GM06990 (cell line): Measurements from ENCODE around the gene DERL2.

Experiments
- DNase-seq: peaks from one replicate; pipeline ENCODE4 v3.0.0-alpha.2; 2011; ENCODE audit not compliant: insufficient read length; ENCODE audit errors: extremely low read depth
- H3K27me3 ChIP-seq: replicated peaks from 2 replicates; pipeline ENCODE4 v1.6.0; 2011; ENCODE audit warnings: low read length; ENCODE audit not compliant: control insufficient read depth, insufficient read depth
- H3K36me3 ChIP-seq: 2 replicates; pipeline ENCODE4 v1.5.1; 2011; ENCODE audit warnings: low read length; ENCODE audit not compliant: control insufficient read depth, insufficient read depth
- H3K4me3 ChIP-seq: replicated peaks from 2 replicates; pipeline ENCODE4 v1.5.1; 2011; ENCODE audit warnings: low read depth, mild to moderate bottlenecking, control low read depth, low read length
- TF ChIP-seq, protein P1 (sequence below): IDR thresholded peaks from 2 replicates; pipeline ENCODE4 v1.5.1; 2011; ENCODE audit warnings: low read length, control low read depth, mild to moderate bottlenecking, inconsistent platforms; ENCODE audit not compliant: insufficient read depth, poor library complexity, severe bottlenecking

The DERL2 gene

DNA sequence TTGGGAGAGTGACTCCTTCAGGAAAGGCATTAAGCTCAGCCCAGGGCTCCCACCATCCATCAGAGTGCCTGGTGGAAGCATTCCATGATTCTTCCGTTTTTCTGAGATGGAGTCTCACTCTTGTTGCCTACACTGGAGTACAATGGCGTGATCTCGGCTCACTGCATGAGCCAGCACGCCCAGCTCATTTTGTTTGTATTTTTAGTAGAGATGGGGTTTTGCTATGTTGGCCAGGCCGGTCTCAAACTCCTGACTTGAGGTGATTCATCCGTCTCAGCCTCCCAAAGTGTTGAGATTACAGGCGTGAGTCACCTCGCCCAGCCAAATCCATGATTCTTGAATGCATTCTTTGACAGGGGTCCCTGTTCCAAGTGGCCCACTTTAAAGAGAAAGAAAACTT is 23.5 kb upstream of the DERL2 start:
- TF ChIP-seq, protein P1, sequence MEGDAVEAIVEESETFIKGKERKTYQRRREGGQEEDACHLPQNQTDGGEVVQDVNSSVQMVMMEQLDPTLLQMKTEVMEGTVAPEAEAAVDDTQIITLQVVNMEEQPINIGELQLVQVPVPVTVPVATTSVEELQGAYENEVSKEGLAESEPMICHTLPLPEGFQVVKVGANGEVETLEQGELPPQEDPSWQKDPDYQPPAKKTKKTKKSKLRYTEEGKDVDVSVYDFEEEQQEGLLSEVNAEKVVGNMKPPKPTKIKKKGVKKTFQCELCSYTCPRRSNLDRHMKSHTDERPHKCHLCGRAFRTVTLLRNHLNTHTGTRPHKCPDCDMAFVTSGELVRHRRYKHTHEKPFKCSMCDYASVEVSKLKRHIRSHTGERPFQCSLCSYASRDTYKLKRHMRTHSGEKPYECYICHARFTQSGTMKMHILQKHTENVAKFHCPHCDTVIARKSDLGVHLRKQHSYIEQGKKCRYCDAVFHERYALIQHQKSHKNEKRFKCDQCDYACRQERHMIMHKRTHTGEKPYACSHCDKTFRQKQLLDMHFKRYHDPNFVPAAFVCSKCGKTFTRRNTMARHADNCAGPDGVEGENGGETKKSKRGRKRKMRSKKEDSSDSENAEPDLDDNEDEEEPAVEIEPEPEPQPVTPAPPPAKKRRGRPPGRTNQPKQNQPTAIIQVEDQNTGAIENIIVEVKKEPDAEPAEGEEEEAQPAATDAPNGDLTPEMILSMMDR, result no peak
- H3K36me3 ChIP-seq, result no peaks in the 10 kb centered on the region; the same call in 1 of the 2 replicates
- H3K4me3 ChIP-seq, result no peak overlapping the region
- no peak for DNase-seq
- H3K27me3 ChIP-seq, result no peaks in the 10 kb centered on the region

DNA sequence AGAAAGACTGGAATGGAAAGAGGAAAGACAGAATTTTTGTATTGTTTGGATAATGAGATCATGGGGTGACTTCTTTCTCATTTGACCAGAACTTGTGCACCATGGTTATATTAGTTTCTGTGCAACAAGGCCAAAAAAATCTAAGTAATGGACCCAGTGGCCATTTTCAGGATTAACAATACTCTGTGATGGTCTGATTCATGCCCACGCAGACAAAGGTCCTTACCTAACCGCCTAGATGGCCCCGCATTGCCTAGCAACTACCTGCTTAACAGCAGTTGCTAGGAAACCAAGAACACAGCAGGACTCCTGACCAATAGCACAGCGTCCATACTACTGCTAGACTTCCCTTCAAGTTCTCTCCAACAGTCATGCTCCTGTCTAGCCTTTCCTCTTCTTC is 22.8 kb upstream of the DERL2 start:
- no peak for DNase-seq
- Histone ChIP-seq H3K27me3 (no peaks in the 10 kb centered on the region), H3K4me3 (no peak overlapping the region), H3K36me3 (no peaks in the 10 kb centered on the region)
- TF ChIP-seq, protein P1, result no peak

DNA sequence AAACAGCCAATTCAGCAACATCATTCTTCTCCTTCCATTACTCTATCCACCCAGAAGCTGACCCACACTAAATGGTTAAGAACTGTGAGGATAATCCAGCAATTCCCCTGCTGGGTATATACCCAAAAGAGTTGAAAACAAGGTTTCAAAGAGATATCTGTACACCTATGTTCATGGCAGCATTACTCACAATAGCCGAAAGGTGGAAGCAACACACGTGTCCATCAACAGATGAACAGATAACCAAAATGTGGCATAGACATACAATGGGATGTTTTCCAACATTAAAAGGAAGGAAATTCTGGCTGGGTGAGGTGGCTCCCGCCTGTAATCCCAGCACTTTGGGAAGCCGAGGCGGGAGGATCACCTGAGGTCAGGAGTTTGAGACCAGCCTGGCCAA is 20.3 kb upstream of the DERL2 start:
- TF ChIP-seq, protein P1, result no peak
- Histone ChIP-seq H3K36me3 (no peaks in the 10 kb centered on the region), H3K27me3 (no peaks in the 10 kb centered on the region), H3K4me3 (no peak overlapping the region)
- DNase-seq, result no peak

DNA sequence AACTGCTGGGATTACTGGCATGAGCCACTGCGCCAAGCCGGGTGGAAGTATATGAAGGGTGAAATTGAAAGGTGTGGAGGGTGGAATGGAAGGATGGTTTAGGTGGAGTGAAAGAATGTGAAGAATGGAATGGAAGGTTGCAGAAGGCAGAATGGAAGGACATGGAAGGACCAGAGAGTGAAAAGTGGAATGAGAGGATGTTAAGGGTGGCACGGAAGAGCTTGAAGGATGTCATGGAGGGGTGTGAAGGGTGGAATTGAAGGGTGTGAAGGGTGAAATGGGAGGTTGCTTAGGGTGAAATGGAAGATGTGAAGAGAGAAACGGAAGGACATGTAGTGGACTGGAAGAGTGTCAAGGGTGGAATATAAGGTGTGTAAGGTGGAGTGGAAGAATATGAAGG is 16.6 kb upstream of the DERL2 start:
- H3K36me3 ChIP-seq, result no peaks in the 10 kb centered on the region
- H3K4me3 ChIP-seq, result no peak overlapping the region
- no peaks in the 10 kb centered on the region for H3K27me3 ChIP-seq
- DNase-seq, result no peak
- TF ChIP-seq, protein P1, result no peak

DNA sequence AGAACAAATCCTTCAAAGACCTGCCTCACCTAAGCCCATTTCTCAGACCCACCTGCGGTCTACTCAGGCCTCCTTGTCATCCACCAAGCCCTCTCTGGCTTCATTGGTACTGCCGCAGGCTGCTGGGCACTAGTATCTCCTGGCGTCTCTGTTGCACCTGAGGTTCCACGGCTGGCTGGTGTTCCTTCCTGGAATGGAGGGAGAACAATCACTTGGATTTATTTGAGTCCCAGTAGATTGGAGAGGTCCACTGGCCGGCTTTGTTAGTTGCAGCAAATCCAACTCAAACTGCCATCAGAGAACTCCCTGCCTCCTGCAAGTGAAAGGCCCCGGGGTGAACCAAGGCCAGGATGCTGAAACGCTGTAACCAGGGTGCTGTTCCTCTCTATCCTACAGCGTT is 15.7 kb upstream of the DERL2 start:
- H3K27me3 ChIP-seq, result no peaks in the 10 kb centered on the region
- no peak for DNase-seq
- H3K36me3 ChIP-seq, result no peaks in the 10 kb centered on the region
- TF ChIP-seq, protein P1, result no peak
- no peak overlapping the region for H3K4me3 ChIP-seq
